Epithelial cell of prostate (primary cell): Measurements from ENCODE around the gene ARHGAP8.

Experiments
- DNase-seq: peaks from one replicate; pipeline ENCODE4 v3.0.0-alpha.2; 2011; ENCODE audit warnings: low read depth, low spot score
- H3K27ac ChIP-seq: fragments of 450-650 bp; 2 replicates; pipeline ENCODE4 v1.5.1; 2017; ENCODE audit warnings: mild to moderate bottlenecking

The ARHGAP8 gene

DNA sequence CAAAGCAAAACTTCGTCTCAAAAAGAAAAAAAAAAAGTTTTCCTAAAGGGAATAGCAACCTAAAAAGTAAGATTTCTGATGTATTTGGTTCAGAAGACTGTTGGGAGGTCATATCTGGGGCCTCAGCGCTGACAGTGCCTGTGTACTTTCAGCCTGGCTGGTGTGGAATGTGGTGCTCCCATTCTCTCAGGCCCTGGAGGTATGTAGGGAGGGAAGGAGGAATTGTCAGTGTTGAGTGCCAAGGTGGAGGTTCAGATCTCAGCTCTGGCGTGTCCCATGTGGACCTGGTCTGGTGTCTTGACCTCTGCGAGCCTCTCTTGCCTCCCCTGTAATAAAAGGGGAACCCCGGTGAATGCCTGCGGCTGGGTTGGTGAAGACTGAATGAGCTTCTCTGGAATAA is 28.0 kb upstream of the ARHGAP8 start:
- no peak overlapping the region for H3K27ac ChIP-seq
- no peak for DNase-seq

DNA sequence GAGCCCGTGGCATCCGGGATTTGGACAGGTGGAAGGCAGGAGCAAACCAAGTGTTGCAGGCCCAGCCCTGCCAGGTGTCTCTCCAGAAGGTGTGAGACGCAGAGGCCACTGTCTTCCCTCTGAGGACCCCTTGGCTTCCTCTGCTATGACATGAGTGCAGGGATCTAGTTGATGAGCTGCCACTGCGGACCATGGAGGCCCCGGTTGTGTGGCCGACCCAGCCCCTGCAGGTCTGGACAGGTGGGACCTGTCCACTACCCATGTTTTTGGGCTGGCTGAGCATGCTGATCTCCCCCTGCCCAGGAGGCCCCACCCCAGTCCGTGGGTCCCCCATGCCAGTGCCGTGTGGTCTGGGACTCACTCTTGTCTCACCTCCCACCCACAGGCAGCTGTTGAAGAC is 27.5 kb upstream of the ARHGAP8 start:
- DNase-seq, result no peak
- no peak overlapping the region for H3K27ac ChIP-seq

DNA sequence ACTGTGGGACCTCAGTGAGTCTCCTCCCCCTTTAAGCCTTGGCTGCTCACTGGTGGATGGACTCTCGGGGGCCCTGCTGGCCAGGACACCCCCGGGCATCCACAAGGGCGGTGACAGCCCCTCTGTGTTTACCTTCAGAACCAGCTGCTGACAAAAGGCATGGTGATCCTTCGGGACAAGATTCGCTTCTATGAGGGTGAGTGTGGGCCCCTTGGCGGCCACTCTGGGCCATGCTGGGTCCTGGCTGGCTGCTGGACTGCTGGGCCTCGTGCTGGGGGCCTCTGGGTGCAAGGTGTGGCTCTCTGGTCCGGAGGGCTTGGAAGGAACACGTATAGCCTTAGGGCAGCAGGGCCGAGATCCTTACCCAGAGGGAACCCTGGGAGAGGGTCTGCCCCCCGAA is 25.9 kb upstream of the ARHGAP8 start:
- H3K27ac ChIP-seq, result no peak overlapping the region
- DNase-seq, result no peak

DNA sequence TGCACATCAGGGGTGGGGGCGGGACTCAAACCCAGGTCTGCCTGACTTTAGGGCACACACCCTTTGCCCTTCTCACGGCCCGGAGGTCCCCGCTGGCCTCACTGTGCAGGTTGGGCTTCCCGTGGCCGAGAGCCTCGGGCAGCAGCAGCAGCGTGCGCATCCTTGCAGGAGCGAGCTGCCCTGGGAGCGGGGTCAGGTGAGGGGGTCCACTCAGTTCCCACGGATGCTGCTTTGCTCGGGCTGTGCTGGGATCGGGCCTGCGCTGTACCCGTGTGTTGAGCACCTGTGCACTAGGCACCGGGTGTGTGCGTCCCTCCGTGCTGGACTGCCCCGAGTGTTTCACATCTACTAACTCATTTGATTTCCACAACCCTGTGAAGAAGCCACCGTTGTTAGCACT is 25.2 kb upstream of the ARHGAP8 start:
- no peak for DNase-seq
- H3K27ac ChIP-seq, result no peak overlapping the region

GRCh38 chr22:44727709-44728108 is 24.7 kb upstream of the ARHGAP8 start:
- H3K27ac ChIP-seq, result no peak overlapping the region
- DNase-seq, result no peak

GRCh38 chr22:44728761-44729324 is 23.5 kb upstream of the ARHGAP8 start:
- no peak for DNase-seq

GRCh38 chr22:44729391-44730021 is 22.9 kb upstream of the ARHGAP8 start:
- DNase-seq, result no peak
- no peak overlapping the region for H3K27ac ChIP-seq

More at GRCh38 chr22:44728761-44729324, 23.5 kb upstream of the ARHGAP8 start:
- H3K27ac ChIP-seq, result no peak overlapping the region

DNA sequence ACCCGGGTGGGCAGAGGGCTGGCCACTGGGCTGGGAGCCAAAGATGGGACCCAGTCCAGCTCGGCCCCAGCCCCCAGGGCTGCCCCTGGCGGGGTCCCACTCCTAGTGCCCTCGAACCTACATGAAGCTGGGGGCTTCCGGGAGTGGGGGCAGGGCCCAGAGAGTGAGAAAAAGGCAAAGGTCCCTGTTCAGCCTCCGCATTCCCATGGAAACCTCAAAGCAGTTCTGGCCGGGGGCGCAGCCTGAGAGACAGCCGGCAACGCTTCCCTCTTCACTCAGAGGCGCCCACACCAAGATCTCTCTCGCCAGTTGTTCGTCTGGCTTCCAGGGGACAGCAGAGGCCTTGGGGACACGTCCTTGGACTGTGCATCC is 22.4 kb upstream of the ARHGAP8 start:
- no peak for DNase-seq
- H3K27ac ChIP-seq, result no peak overlapping the region

- no peak overlapping the region for H3K27ac ChIP-seq
- DNase-seq, result no peak
Observed at GRCh38 chr22:44730490-44731356, 21.7 kb upstream of the ARHGAP8 start.

DNA sequence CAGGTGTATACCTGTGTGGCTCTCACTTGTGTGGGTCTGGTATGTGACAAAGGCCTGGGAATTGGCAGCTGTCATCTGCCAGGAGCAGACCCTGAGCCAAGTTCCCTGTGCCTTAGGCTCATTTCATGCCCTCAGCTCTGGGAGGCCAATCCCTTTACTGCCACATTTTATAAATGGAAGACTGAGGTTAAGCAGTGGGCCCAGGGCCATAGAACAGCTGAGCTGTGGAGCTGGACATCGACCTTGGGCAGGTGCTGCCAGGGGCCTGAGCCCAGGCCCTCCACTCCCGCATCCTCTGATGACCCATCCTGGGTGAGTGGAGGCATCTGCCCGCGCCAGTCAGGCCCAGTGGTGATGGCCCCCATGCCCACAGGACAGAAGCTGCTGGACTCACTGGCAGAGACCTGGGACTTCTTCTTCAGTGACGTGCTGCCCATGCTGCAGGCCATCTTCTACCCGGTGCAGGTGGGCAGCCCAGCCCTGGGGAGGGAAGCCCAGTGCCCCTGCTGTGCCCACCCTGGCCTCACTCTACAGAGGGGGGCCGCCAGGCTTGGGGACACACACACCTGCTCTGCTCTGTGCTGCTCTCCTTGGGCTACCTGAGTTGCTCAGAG is 20.9 kb upstream of the ARHGAP8 start:
- no peak overlapping the region for H3K27ac ChIP-seq
- DNase-seq, result no peak

- DNase-seq, result no peak
- no peak overlapping the region for H3K27ac ChIP-seq
Observed at GRCh38 chr22:44732017-44732561, 20.3 kb upstream of the ARHGAP8 start.

DNA sequence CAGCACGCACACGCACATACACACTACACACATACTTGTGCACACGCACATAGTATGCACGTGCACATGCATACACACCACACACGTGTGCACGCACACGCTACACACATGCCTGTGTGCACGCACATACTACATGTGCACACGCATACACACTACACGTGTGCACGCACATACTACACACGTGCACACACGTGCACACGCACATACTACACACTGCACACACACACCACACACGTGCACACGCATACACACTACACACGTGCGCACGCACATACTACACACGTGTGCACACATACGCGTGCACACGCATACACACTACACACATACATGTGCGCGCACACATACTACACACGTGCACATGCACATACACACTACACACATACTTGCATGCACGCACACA is 19.7 kb upstream of the ARHGAP8 start:
- no peak overlapping the region for H3K27ac ChIP-seq
- DNase-seq, result no peak

DNA sequence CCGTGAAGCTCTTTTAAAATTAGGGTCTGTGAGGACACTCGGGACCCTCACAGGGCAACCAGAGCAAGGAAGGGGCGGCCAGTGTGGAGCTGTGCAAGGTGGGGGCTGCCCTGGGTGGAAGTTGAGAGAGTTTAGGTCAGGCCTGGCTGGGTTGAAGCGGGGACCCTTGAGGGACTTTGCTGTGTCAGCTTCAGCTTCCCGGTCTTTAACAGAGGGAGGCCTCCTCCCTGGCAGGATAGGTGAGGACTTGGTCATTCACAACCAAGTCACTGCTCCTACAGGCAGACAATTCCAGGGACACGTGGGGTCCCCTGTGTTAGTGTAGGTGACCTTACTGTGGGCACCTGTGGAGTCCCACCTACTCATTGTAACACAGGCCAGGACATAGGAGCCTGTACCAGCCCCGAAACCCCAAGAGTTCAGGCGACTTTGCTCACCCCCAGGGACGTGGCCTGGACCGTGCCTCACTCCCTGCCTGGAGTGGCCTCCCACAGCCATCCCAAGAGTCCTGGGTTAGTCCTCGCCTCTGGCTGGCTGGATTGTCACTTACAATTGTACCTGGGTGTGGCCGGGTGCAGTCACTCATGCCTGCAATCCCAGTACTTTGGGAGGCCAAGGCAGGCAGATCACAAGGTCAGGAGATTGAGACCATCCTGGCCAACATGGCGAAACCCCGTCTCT is 18.8 kb upstream of the ARHGAP8 start:
- no peak overlapping the region for H3K27ac ChIP-seq
- no peak for DNase-seq

DNA sequence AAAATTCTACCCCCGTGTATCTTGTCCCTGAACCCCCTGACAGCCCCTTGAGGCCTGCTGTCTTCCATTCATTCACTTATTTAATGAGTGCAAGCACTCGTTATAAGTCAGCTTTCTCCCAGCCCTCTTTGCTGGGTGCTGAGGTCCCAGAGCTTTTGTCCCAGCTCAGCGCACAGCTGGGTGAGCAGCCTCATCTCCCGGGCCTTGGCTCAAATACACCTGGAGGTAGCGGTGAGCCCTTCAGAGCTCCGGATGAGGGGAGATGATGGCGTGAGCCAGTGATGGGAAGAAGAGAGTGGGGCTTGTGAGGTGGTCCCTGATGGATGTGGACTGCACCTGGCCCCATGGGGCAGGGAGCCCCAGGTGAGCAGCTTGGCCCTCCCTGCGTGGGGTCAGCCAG is 18.1 kb upstream of the ARHGAP8 start:
- no peak overlapping the region for H3K27ac ChIP-seq
- no peak for DNase-seq

DNA sequence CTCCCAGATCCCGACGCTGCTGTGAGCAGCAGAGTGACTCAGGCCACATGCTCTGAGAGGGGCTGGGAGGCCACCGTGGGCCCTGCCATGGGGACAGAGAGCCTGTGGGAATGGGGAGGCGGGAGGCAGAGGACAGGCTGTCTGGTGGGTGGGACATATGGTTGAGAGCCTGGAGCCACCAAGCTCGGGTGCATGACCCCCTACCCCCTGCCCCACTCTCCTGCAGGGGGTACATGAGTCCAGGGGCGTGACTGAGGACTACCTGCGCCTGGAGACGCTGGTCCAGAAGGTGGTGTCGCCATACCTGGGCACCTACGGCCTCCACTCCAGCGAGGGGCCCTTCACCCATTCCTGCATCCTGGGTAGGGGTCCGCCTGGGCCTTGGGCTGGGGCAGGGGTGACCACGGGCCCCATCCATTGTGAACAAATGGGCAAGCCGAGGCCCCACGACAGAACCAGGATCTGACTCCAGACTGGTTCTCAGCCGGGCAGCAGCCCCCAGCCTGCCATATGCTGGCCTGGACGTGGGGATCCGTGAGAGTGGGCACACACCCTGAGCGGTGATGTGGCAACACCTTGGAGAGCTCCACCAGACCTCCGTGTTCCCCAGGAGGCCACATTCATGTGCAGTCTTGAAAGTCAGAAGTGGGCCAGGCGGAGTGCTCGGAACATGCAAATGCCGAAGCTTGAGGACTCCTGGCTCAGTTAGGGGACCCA is 17.4 kb upstream of the ARHGAP8 start:
- H3K27ac ChIP-seq, result no peak overlapping the region
- no peak for DNase-seq

GRCh38 chr22:44735518-44736428 is 16.6 kb upstream of the ARHGAP8 start:
- no peak overlapping the region for H3K27ac ChIP-seq
- no peak for DNase-seq

DNA sequence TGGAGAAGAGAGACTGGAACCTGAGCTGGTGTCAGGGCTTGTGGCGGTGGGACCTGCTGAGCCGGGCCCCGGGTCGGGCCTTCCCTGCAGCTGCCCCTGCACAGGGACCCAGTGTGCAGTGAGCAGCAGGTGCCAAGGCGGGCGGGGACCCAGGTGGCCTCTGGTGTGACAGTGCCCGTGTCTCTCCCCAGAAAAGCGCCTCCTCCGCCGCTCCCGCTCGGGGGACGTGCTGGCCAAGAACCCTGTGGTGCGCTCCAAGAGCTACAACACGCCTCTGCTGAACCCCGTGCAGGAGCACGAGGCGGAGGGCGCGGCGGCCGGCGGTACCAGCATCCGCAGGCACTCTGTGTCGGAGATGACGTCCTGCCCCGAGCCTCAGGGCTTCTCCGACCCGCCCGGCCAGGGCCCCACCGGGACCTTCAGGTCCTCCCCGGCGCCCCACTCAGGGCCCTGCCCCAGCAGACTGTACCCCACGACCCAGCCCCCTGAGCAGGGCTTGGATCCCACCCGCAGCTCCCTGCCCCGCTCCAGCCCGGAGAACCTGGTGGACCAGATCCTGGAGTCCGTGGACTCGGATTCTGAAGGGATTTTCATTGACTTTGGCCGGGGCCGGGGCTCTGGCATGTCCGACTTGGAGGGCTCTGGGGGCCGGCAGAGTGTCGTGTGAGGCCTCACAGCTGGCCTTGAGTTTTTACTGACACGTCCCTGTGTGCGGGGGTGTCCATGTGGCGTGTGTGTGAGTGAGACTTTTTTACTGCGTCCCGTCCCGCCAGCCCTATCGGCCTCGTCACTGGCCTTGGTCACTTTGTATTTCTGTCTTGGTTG is 15.6 kb upstream of the ARHGAP8 start:
- no peak overlapping the region for H3K27ac ChIP-seq
- no peak for DNase-seq
